A673 (cell line): ENCODE measurements around the gene HYI. TPM values are rescaled to one million over a fixed set of nuclear protein-coding genes. Genes with fewer than 3 reads are reported as not detected.
"Not testable (repeated sequence)": the region's sequence is repeated elsewhere in the genome, so short reads cannot be mapped to it uniquely, and the experiment has no call there.

Source experiments
- BruUV-seq: library from RNA; stranded (reverse); fragments of 400-500 nt; replicated peaks from 2 replicates; lab custom pipeline; 2021; lab: Mats Ljungman, UMichigan
- CTCF ChIA-PET: fragments of 300-600 bp; sonication (Branson Sonifier 250); formaldehyde crosslinking; loops from one replicate; lab custom pipeline; 2022; ENCODE audit warnings: antibody characterized with exemption; lab: Charles Lee
- POLR2A ChIA-PET: fragments of 300-600 bp; sonication (Branson Sonifier 250); formaldehyde crosslinking; loops from one replicate; lab custom pipeline; 2022; ENCODE audit warnings: antibody characterized with exemption; ENCODE audit not compliant: low non-redundant PET; lab: Charles Lee
- DNase-seq: peaks from one replicate; pipeline ENCODE4 v3.0.0-alpha.2; 2015; ENCODE audit warnings: low spot score
- H3K27ac ChIP-seq: fragments of 200-600 bp; sonication (generic); 2 replicates; pipeline ENCODE4 v1.5.1; 2016; ENCODE audit warnings: mixed run types, low read depth, mild to moderate bottlenecking, mixed read lengths, antibody characterized with exemption, low read length; ENCODE audit not compliant: poor library complexity, severe bottlenecking
- H3K27me3 ChIP-seq: fragments of 200-600 bp; sonication (generic); replicated peaks from 2 replicates; pipeline ENCODE4 v1.6.1; 2017; ENCODE audit warnings: mixed run types, low read depth, mild to moderate bottlenecking, mixed read lengths, antibody characterized with exemption, low read length; ENCODE audit not compliant: insufficient read depth, poor library complexity
- H3K36me3 ChIP-seq: fragments of 200-600 bp; sonication (generic); 2 replicates; pipeline ENCODE4 v1.6.1; 2016; ENCODE audit warnings: mixed run types, mild to moderate bottlenecking, mixed read lengths, antibody characterized with exemption, low read length; ENCODE audit not compliant: insufficient read depth, poor library complexity, severe bottlenecking
- H3K4me1 ChIP-seq: fragments of 200-600 bp; sonication (generic); 2 replicates; pipeline ENCODE4 v1.6.1; 2017; ENCODE audit warnings: mixed run types, mild to moderate bottlenecking, mixed read lengths, antibody characterized with exemption, low read length; ENCODE audit not compliant: insufficient read depth, poor library complexity, severe bottlenecking
- H3K4me3 ChIP-seq: fragments of 200-600 bp; sonication (generic); 2 replicates; pipeline ENCODE4 v1.5.1; 2016; ENCODE audit warnings: low read depth, mixed run types, mild to moderate bottlenecking, mixed read lengths, low read length; ENCODE audit not compliant: poor library complexity, severe bottlenecking
- H3K9me3 ChIP-seq: fragments of 200-600 bp; sonication (generic); 2 replicates; pipeline ENCODE4 v1.6.1; 2016; ENCODE audit warnings: mixed run types, low read depth, mild to moderate bottlenecking, mixed read lengths, antibody characterized with exemption, low read length; ENCODE audit not compliant: poor library complexity, severe bottlenecking
- EZH2 ChIP-seq: fragments of 200-600 bp; sonication (generic); IDR thresholded peaks from 2 replicates; pipeline ENCODE4 v1.6.1; 2017; ENCODE audit warnings: borderline replicate concordance, low read depth, mild to moderate bottlenecking, mixed read lengths, antibody characterized with exemption, low read length; ENCODE audit not compliant: poor library complexity, severe bottlenecking
- intact Hi-C: fragments of 100-400 bp; cut with micrococcal nuclease; formaldehyde crosslinking; loops from one replicate; pipeline ENCODE4 v1.10.0; 2022; ENCODE audit not compliant: unreplicated experiment
- total RNA-seq: library from RNA; stranded (reverse); gene quantifications from 2 replicates; pipeline ENCODE4 v1.2.3, GENCODE V29; 2021
- TF ChIP-seq, protein P1 (sequence below): fragments of 300-800, 200-600 bp; sonication (generic); conservative IDR thresholded peaks from 2 replicates; pipeline ENCODE4 v1.5.1; 2017; ENCODE audit warnings: low read depth, mild to moderate bottlenecking, antibody characterized with exemption, low read length, moderate library complexity, mixed read lengths

The HYI gene
- total RNA-seq, 1 experiment from 2014 or later: 14.8 TPM

- H3K9me3 ChIP-seq: no peaks in the 10 kb centered on the region
- POLR2A ChIA-PET: no interaction called here
- BruUV-seq: no TSS peak
- peaks cover 11% of the 10 kb centered on the region for H3K36me3 ChIP-seq
- DNase-seq: no peak
- CTCF ChIA-PET: no interaction called here
- intact Hi-C loops: loop anchor here (2.0 kb wide), 1 partner anchor 21 kb away; no protein-coding TSS in a partner anchor
- H3K4me1 ChIP-seq: no peaks in the 10 kb centered on the region
- no peak overlapping the region for H3K27ac ChIP-seq
- no peaks in the 10 kb centered on the region for H3K27me3 ChIP-seq
- TF ChIP-seq, protein P1, sequence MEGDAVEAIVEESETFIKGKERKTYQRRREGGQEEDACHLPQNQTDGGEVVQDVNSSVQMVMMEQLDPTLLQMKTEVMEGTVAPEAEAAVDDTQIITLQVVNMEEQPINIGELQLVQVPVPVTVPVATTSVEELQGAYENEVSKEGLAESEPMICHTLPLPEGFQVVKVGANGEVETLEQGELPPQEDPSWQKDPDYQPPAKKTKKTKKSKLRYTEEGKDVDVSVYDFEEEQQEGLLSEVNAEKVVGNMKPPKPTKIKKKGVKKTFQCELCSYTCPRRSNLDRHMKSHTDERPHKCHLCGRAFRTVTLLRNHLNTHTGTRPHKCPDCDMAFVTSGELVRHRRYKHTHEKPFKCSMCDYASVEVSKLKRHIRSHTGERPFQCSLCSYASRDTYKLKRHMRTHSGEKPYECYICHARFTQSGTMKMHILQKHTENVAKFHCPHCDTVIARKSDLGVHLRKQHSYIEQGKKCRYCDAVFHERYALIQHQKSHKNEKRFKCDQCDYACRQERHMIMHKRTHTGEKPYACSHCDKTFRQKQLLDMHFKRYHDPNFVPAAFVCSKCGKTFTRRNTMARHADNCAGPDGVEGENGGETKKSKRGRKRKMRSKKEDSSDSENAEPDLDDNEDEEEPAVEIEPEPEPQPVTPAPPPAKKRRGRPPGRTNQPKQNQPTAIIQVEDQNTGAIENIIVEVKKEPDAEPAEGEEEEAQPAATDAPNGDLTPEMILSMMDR: no peak
- no peak for TF ChIP-seq EZH2
- H3K4me3 ChIP-seq: no peak overlapping the region
Observed at GRCh38 chr1:43415901-43416300, 37.8 kb downstream of the HYI start.

GRCh38 chr1:43414634-43415223, 39.0 kb downstream of the HYI start:
- intact Hi-C loops: loop anchor here (1.0 to 2.0 kb wide), 2 partner anchors 20 to 187 kb away; no protein-coding TSS in a partner anchor
- H3K27ac ChIP-seq: no peak overlapping the region
- TF ChIP-seq EZH2: no peak
- TF ChIP-seq, protein P1: peak; percentile 70
- H3K4me1 ChIP-seq: no peaks in the 10 kb centered on the region
- no peaks in the 10 kb centered on the region for H3K9me3 ChIP-seq
- peak; percentile 77 for DNase-seq
- H3K4me3 ChIP-seq: no peak overlapping the region
- POLR2A ChIA-PET: no interaction called here
- no TSS peak for BruUV-seq
- H3K36me3 ChIP-seq: peaks cover 2% of the 10 kb centered on the region
- CTCF ChIA-PET: interaction anchor here (0.5 to 1.6 kb wide), 9 partner anchors 21 to 502 kb away, joined by 3 to 23 read pairs (median 5); no protein-coding TSS in a partner anchor
- H3K27me3 ChIP-seq: no peaks in the 10 kb centered on the region

- H3K36me3 ChIP-seq, H3K9me3 ChIP-seq, intact Hi-C loops, POLR2A ChIA-PET, H3K27me3 ChIP-seq, H3K27ac ChIP-seq, H3K4me3 ChIP-seq, BruUV-seq, DNase-seq, CTCF ChIA-PET, H3K4me1 ChIP-seq: not testable (repeated sequence)
Observed at GRCh38 chr1:43413426-43413825, 40.3 kb downstream of the HYI start.

GRCh38 chr1:43410571-43410970, 43.2 kb downstream of the HYI start:
- BruUV-seq: no TSS peak
- Histone ChIP-seq H3K9me3 (no peaks in the 10 kb centered on the region), H3K4me3 (no peak overlapping the region), H3K36me3 (no peaks in the 10 kb centered on the region), H3K27ac (no peak overlapping the region), H3K27me3 (no peaks in the 10 kb centered on the region), H3K4me1 (no peaks in the 10 kb centered on the region)
- ChIA-PET POLR2A (no interaction called here), CTCF (interaction anchor here (0.6 kb wide), 1 partner anchor 482 kb away, joined by 14 read pairs; no protein-coding TSS in a partner anchor)
- no peak for TF ChIP-seq EZH2
- TF ChIP-seq, protein P1: no peak
- intact Hi-C loops: no loop called here
- peak; percentile 69 for DNase-seq
